ENCODE measurements around the gene POTEF. TPM values are rescaled to one million over a fixed set of nuclear protein-coding genes. Genes with fewer than 3 reads are reported as not detected.
"Not testable (repeated sequence)": the region's sequence is repeated elsewhere in the genome, so short reads cannot be mapped to it uniquely, and the experiment has no call there.

The POTEF gene
- total RNA-seq, 2 experiments from 2014 or later: not detected

DNA sequence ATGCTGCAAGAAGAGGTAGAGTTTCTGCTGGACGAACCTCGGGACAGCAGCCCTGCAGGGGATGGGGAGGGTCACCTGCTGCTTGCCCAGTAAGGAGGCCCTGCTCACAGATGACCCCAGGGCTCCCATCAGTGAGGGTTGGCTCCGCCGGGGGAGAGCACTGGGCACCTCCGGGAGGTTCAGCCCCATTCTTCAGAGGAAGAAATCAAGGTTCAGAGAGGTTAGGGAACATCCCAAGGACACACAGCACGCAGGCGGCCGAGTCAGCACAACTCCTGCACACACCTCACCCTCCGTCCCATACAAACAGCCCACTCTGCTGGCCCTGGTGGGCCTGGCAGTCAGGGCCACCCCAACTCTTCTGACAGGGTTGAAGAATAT is 27.6 kb upstream of the POTEF start:
- Histone ChIP-seq H3K36me3 (ENCODE audit: insufficient read depth, low read length) (peaks cover 38% of the 10 kb centered on the region), H3K27ac (ENCODE audit: low read depth, low read length, poor library complexity, severe bottlenecking) (no peak overlapping the region), H3K79me2 (ENCODE audit: insufficient read depth, low read depth, low read length) (no peaks in the 10 kb centered on the region), H3K4me2 (ENCODE audit: low read length) (no peak overlapping the region), H4K20me1 (ENCODE audit: insufficient read depth, low read length) (no peaks in the 10 kb centered on the region), H3K9me3 (ENCODE audit: low read length) (no peaks in the 10 kb centered on the region), H3K9me2 (ENCODE audit: insufficient read depth, low read length) (no peaks in the 10 kb centered on the region), H3K4me3 (ENCODE audit: low read depth, low read length, poor library complexity, severe bottlenecking) (no peak overlapping the region), H2AFZ (ENCODE audit: low read length) (no peak overlapping the region), H3K4me1 (ENCODE audit: insufficient read depth, low read length, poor library complexity, severe bottlenecking) (peaks cover 15% of the 10 kb centered on the region)
- TF ChIP-seq, protein P1, sequence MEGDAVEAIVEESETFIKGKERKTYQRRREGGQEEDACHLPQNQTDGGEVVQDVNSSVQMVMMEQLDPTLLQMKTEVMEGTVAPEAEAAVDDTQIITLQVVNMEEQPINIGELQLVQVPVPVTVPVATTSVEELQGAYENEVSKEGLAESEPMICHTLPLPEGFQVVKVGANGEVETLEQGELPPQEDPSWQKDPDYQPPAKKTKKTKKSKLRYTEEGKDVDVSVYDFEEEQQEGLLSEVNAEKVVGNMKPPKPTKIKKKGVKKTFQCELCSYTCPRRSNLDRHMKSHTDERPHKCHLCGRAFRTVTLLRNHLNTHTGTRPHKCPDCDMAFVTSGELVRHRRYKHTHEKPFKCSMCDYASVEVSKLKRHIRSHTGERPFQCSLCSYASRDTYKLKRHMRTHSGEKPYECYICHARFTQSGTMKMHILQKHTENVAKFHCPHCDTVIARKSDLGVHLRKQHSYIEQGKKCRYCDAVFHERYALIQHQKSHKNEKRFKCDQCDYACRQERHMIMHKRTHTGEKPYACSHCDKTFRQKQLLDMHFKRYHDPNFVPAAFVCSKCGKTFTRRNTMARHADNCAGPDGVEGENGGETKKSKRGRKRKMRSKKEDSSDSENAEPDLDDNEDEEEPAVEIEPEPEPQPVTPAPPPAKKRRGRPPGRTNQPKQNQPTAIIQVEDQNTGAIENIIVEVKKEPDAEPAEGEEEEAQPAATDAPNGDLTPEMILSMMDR (conservative IDR thresholded peaks at IDR 0.05; ENCODE audit: low read length): no peak
- TF ChIP-seq EZH2phosphoT487 (IDR thresholded peaks at IDR 0.05; ENCODE audit: borderline replicate concordance, low read depth, low read length): no peak
- ChIA-PET POLR2A (no interaction called here), CTCF (ENCODE audit: unreplicated experiment) (no interaction called here)
- intact Hi-C loops (cut with micrococcal nuclease; ENCODE audit: unreplicated experiment): loop anchor here (2.0 kb wide), 1 partner anchor 176 kb away; no protein-coding TSS in a partner anchor
- no TSS peak for BruUV-seq (replicated peaks)
- DNase-seq (ENCODE audit: low spot score): no peak

DNA sequence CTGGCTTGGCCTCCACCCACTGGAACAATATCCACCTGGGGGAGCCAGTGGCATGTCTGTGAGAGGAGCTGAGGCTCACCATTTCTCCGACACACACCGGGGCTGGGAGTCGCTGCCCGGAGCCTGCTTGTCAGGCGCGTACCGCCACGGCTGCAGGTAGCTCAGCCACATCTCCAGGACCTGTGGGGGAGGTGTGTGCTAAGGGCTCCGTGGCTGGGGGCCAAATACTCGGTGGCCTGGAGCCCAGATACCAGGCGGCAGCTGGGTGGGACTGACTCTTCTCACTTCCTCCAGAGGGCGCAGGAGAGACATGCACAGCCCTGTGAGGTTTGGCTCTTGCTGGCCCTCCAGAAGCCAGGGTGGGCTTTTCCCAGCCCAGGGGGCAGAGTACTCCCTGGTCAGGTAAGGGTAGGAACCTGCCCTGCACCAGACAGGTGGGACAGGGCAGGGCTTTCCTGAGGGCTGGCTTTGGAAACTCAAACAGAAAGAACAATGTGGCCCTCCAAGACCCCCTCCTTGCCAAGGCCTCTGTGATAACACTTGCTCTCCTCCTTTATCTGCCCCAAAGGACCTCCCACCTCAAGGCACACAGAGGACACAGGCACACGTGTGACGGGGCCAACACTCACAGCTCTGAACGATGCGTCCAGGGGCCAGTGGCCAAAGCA is 27.1 kb upstream of the POTEF start:
- intact Hi-C loops (cut with micrococcal nuclease; ENCODE audit: unreplicated experiment): loop anchor here (2.0 kb wide), 1 partner anchor 177 kb away; no protein-coding TSS in a partner anchor
- H3K79me2 ChIP-seq (ENCODE audit: insufficient read depth, low read depth, low read length); CTCF ChIA-PET (ENCODE audit: unreplicated experiment); H4K20me1 ChIP-seq (ENCODE audit: insufficient read depth, low read length); H3K9me3 ChIP-seq (ENCODE audit: low read length); H3K9me2 ChIP-seq (ENCODE audit: insufficient read depth, low read length); H3K4me2 ChIP-seq (ENCODE audit: low read length); H3K4me3 ChIP-seq (ENCODE audit: low read depth, low read length, poor library complexity, severe bottlenecking); H3K27ac ChIP-seq (ENCODE audit: low read depth, low read length, poor library complexity, severe bottlenecking); H2AFZ ChIP-seq (ENCODE audit: low read length); BruUV-seq (replicated peaks): not testable (repeated sequence)
- DNase-seq (ENCODE audit: low spot score): peak; percentile 56
- POLR2A ChIA-PET: interaction anchor here (0.6 kb wide), 1 partner anchor 10 kb away, joined by 3 read pairs; no protein-coding TSS in a partner anchor
- TF ChIP-seq, protein P1 (conservative IDR thresholded peaks at IDR 0.05; ENCODE audit: low read length): peak; percentile 72
- Histone ChIP-seq H3K36me3 (ENCODE audit: insufficient read depth, low read length) (peaks cover 38% of the 10 kb centered on the region), H3K4me1 (ENCODE audit: insufficient read depth, low read length, poor library complexity, severe bottlenecking) (peaks cover 15% of the 10 kb centered on the region)
